T-cell (primary cell): ENCODE data around the gene GOLGA6C. TPM values are rescaled to one million over a fixed set of nuclear protein-coding genes. Genes with fewer than 3 reads are reported as not detected.
"Not testable (repeated sequence)": the region's sequence is repeated elsewhere in the genome, so short reads cannot be mapped to it uniquely, and the experiment has no call there.

ENCODE experiments used
- ATAC-seq, 4 experiments: fragments of 200-7000 bp in 3 of 4; fragments of 150-1000 bp in 1 of 4; cut with Tn5 transposase; replicated peaks in 1 of 4; 1 replicate in 3 of 4; 2 replicates in 1 of 4; pipeline ENCODE4 v1.10.0; 2021; ENCODE audit warnings: moderate library complexity in 3 of 4, mild to moderate bottlenecking in 2 of 4, moderate number of reproducible peaks in 1 of 4
- CTCF ChIA-PET, 2 donors: fragments of 300-600 bp; sonication (Branson Sonifier 250); formaldehyde crosslinking; loops; one replicate each; lab custom pipeline; 2022; ENCODE audit warnings: antibody characterized with exemption in 2 of 2; lab: Charles Lee
- POLR2A ChIA-PET, 2 donors: fragments of 300-600 bp; sonication (Branson Sonifier 250); formaldehyde crosslinking; loops; one replicate each; lab custom pipeline; 2022; ENCODE audit warnings: antibody characterized with exemption in 2 of 2; lab: Charles Lee
- DNase-seq, 35 experiments: peaks; one replicate each; pipeline versions ENCODE4 v3.0.0 to v3.0.0-alpha.2; 2013 to 2023
- H3K27ac ChIP-seq: one replicate; pipeline ENCODE4 v1.5.1; 2013; ENCODE audit warnings: low read length
- H3K27me3 ChIP-seq, 2 experiments: replicated peaks in 1 of 2; 1 replicate in 1 of 2; 2 replicates in 1 of 2; pipeline versions ENCODE4 v1.6.1 to v1.7.0; 2013; ENCODE audit warnings: low read length in 1 of 2, mixed read lengths in 1 of 2; ENCODE audit not compliant: control insufficient read depth in 2 of 2, insufficient read depth in 2 of 2; ENCODE audit errors: extremely low read depth in 1 of 2
- H3K36me3 ChIP-seq, 2 donors: 1 replicate in 1 of 2; 2 replicates in 1 of 2; pipeline versions ENCODE4 v1.6.1 to v1.7.0; 2013; ENCODE audit warnings: low read length in 1 of 2; ENCODE audit not compliant: control insufficient read depth in 2 of 2, insufficient read depth in 1 of 2; ENCODE audit errors: extremely low read depth in 1 of 2
- H3K4me1 ChIP-seq, 2 experiments: 1 replicate in 1 of 2; 2 replicates in 1 of 2; pipeline versions ENCODE4 v1.6.1 to v1.7.0; 2013; ENCODE audit warnings: low read length in 2 of 2, mixed read lengths in 1 of 2; ENCODE audit not compliant: insufficient read depth in 2 of 2, control insufficient read depth in 1 of 2; ENCODE audit errors: extremely low read depth in 1 of 2
- H3K4me3 ChIP-seq, 2 donors: 1 replicate in 1 of 2; 2 replicates in 1 of 2; pipeline versions ENCODE4 v1.5.1 to v1.7.0; 2013; ENCODE audit warnings: mild to moderate bottlenecking in 2 of 2, low read length in 1 of 2, moderate library complexity in 1 of 2; ENCODE audit not compliant: control insufficient read depth in 1 of 2; ENCODE audit errors: extremely low read depth in 1 of 2
- H3K9me3 ChIP-seq: 2 replicates; pipeline ENCODE4 v1.7.0; 2013
- H3K27ac Mint-ChIP-seq, 2 donors: one replicate each; pipeline ENCODE4 v1.8.0; 2020 to 2021; ENCODE audit warnings: mild to moderate bottlenecking in 2 of 2, mixed read lengths in 2 of 2
- H3K27me3 Mint-ChIP-seq, 2 donors: one replicate each; pipeline ENCODE4 v1.8.0; 2021 to 2022; ENCODE audit warnings: mixed read lengths in 2 of 2
- H3K36me3 Mint-ChIP-seq: one replicate; pipeline ENCODE4 v1.8.0; 2021; ENCODE audit warnings: mixed read lengths
- H3K4me1 Mint-ChIP-seq, 3 donors: one replicate each; pipeline ENCODE4 v1.8.0; 2020 to 2022; ENCODE audit warnings: mixed read lengths in 3 of 3, mild to moderate bottlenecking in 1 of 3
- H3K4me3 Mint-ChIP-seq, 3 donors: one replicate each; pipeline ENCODE4 v1.8.0; 2020 to 2022; ENCODE audit warnings: mild to moderate bottlenecking in 3 of 3, mixed read lengths in 3 of 3, moderate library complexity in 3 of 3
- H3K9me3 Mint-ChIP-seq, 3 donors: one replicate each; pipeline ENCODE4 v1.8.0; 2020 to 2022; ENCODE audit warnings: mixed read lengths in 3 of 3
- WGBS: methylation state at CpG from one replicate; pipeline ENCODE4 v1.1.5; 2013; ENCODE audit warnings: missing lambda C conversion rate; ENCODE audit not compliant: insufficient coverage; 5-methylcytosine and 5-hydroxymethylcytosine counted together
- total RNA-seq, 35 experiments: library from RNA in 6 of 35; stranded (reverse) in 6 of 35; fragments of 120-200 nt in 1 of 35; gene quantifications; one replicate each; pipeline versions ENCODE4 v1.2.1 to v1.2.4 and lab custom pipeline; 2013 to 2026

Gene GOLGA6C
- total RNA-seq, 5 donors from 2014 or later (not counting 1 experiment from before 2014, with no cell fraction given), result not detected

DNA sequence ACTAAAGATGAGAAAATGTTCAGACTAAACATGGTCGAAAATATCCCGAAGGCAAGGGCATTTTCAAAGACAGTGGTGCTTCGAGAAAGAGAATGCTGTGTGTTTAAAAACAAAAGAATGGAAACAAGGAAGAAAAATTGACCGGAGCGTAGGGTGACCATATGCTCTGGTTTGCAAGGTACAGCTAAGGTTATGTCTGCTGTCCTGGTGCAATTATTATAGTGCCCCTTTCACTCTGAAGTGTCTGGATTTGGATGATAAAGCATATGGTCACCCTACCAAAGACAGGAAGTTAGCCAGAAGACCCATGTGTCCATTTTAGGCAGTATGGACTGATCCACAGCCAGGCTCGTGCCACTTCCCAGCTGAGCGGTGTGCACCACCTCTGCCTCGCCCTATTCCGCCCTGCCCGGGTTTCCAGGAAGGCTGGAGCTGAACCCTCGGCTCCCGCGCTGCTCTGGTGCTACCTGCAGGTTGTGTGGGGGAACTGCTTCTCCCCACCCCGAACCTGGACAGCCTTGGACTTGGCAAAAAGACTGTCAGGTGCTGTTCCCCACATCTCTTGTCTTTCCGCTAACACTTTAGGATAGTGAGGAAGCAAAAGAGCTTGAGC is 49.8 kb downstream of the GOLGA6C start:
- H3K36me3 Mint-ChIP-seq, result no peaks in the 10 kb centered on the region

DNA sequence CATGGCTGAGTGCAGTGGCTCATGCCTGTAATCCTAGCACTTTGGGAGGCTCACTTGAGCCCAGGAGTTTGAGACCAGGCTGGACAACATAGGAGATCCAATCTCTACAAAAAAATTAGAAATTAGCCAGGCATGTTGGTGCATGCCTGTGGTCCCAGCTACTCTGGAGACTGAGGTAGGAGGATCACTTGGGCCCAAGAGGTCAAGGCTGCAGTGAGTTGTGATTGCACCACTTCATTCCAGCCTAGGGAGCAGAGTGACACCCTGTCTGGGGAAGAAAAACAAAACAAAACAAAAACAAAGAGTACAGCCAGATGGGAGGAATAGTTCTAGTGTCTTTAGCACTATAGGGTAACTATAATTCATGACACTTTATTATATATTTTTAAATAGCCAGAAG is 51.6 kb downstream of the GOLGA6C start:
- no peak for DNase-seq
- Histone ChIP-seq H3K36me3 (no peaks in the 10 kb centered on the region), H3K4me1 (peaks cover 0 to 6% of the 10 kb centered on the region in 2 experiments), H3K27ac (no peak overlapping the region), H3K9me3 (no peaks in the 10 kb centered on the region), H3K4me3 (no peak overlapping the region), H3K27me3 (peaks cover 0 to 21% of the 10 kb centered on the region in 2 experiments)
- ATAC-seq, result no peak
- POLR2A ChIA-PET, result no interaction called here
- H3K4me3 Mint-ChIP-seq, result no peak overlapping the region
- no peaks in the 10 kb centered on the region for H3K9me3 Mint-ChIP-seq
- peaks cover 0 to 2% (median 0%) of the 10 kb centered on the region in 3 donors for H3K4me1 Mint-ChIP-seq
- CTCF ChIA-PET, result no interaction called here
- no peak overlapping the region for H3K27ac Mint-ChIP-seq
- H3K36me3 Mint-ChIP-seq, result no peaks in the 10 kb centered on the region
- H3K27me3 Mint-ChIP-seq, result peaks cover 34 to 37% of the 10 kb centered on the region in 2 donors

More for the DNA sequence above, 49.8 kb downstream of the GOLGA6C start:
- no peaks in the 10 kb centered on the region for H3K9me3 ChIP-seq
- no peak overlapping the region for H3K27ac ChIP-seq
- peaks cover 44 to 45% of the 10 kb centered on the region in 2 donors for H3K27me3 Mint-ChIP-seq
- 43% methylated on average over 13 of the region's 15 CpGs for WGBS
- DNase-seq (peak in 3 of 35 experiments; percentile 4 to 15 (median 9)), ATAC-seq (no peak)
- H3K9me3 Mint-ChIP-seq, result no peaks in the 10 kb centered on the region
- peaks cover 0 to 2% (median 0%) of the 10 kb centered on the region in 3 donors for H3K4me1 Mint-ChIP-seq
- POLR2A ChIA-PET, result no interaction called here
- H3K4me1 ChIP-seq, result peaks cover 0 to 5% of the 10 kb centered on the region in 2 experiments
- no peak overlapping the region for H3K4me3 Mint-ChIP-seq
- no peak overlapping the region for H3K27ac Mint-ChIP-seq
- H3K4me3 ChIP-seq, result no peak overlapping the region
- CTCF ChIA-PET, result interaction anchor here in 1 of 2 donors (0.5 to 0.6 kb wide), 2 partner anchors 27 to 149 kb away, joined by 3 read pairs; no protein-coding TSS in a partner anchor
- H3K36me3 ChIP-seq, result no peaks in the 10 kb centered on the region
- H3K27me3 ChIP-seq, result peaks cover 0 to 21% of the 10 kb centered on the region in 2 experiments

DNA sequence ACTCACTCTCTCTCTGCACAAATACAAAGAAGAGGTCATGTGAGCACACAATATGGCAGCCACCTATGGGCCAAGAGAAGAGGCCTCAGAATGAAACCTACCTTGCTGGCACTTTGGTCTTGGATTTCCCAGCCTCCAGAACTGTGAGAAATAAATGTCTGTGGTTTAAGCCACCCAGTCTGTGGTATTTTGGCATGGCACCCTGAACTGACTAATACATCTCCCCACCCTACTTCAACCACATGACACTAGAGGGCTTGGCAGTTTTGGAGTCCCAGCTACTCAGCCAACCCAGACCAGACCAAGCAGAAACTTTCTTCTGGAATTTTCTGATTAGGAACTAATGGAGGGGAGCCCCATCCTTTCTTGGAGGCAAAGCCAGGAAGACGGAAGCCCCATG is 54.4 kb downstream of the GOLGA6C start:
- POLR2A ChIA-PET, result not testable (repeated sequence)

DNA sequence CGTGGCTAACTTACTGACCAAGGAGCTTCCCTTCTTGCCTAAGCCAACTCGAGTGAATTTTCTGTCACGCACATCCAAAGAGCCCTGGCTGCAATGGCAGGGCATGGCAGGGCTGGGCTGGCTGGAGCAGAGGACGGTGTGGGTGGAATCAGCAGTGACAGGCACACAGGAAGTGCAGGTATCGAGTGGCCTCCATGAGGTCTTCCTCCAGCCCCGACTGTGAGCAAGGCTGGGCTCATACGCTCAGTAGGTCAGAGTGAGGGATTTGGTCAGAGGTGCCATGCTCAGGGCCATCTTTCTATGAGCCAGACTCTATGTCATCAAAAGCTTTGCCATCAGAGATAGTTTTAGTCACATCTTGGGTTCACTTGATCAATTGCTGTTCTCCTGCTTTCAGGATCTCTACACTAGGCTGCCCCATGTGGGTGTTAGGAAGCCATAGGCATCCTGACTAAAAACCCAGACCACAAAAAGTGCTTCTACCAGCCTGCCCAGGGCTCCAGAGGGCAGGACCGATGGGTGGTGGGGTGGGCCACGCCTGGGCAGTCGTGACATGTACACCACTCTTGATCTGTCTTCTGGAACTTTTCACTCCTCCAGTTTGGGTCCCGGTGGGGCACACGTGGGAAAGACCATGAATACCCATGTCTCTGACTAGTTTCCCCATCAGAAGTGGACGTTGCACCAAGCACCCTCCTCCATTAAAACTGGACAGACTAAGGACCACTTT is 55.1 kb downstream of the GOLGA6C start:
- no peak overlapping the region for H3K4me3 ChIP-seq
- Mint-ChIP-seq H3K9me3 (no peaks in the 10 kb centered on the region), H3K27ac (no peak overlapping the region), H3K4me1 (peaks cover 0 to 2% (median 0%) of the 10 kb centered on the region in 3 donors), H3K4me3 (no peak overlapping the region), H3K27me3 (peaks cover 11% of the 10 kb centered on the region in 2 donors), H3K36me3 (no peaks in the 10 kb centered on the region)
- no peaks in the 10 kb centered on the region for H3K9me3 ChIP-seq
- no peak for ATAC-seq
- H3K27ac ChIP-seq, result no peak overlapping the region
- ChIA-PET POLR2A (no interaction called here), CTCF (no interaction called here)
- H3K36me3 ChIP-seq, result no peaks in the 10 kb centered on the region
- 85% methylated on average over 10 of the region's 13 CpGs for WGBS
- H3K4me1 ChIP-seq, result peaks cover 0 to 6% of the 10 kb centered on the region in 2 experiments
- H3K27me3 ChIP-seq, result peaks cover 0 to 5% of the 10 kb centered on the region in 2 experiments
- DNase-seq, result no peak

More for the DNA sequence above, 54.4 kb downstream of the GOLGA6C start:
- H3K27me3 Mint-ChIP-seq, result peaks cover 16% of the 10 kb centered on the region in 2 donors
- H3K4me1 ChIP-seq, H3K9me3 ChIP-seq, H3K27ac ChIP-seq, H3K27ac Mint-ChIP-seq, H3K4me3 Mint-ChIP-seq, H3K36me3 Mint-ChIP-seq, H3K9me3 Mint-ChIP-seq, CTCF ChIA-PET, H3K4me3 ChIP-seq, H3K27me3 ChIP-seq, DNase-seq, ATAC-seq, H3K36me3 ChIP-seq, H3K4me1 Mint-ChIP-seq: not testable (repeated sequence)
- WGBS, result 91% methylated on average over 1 of the region's 1 CpG

DNA sequence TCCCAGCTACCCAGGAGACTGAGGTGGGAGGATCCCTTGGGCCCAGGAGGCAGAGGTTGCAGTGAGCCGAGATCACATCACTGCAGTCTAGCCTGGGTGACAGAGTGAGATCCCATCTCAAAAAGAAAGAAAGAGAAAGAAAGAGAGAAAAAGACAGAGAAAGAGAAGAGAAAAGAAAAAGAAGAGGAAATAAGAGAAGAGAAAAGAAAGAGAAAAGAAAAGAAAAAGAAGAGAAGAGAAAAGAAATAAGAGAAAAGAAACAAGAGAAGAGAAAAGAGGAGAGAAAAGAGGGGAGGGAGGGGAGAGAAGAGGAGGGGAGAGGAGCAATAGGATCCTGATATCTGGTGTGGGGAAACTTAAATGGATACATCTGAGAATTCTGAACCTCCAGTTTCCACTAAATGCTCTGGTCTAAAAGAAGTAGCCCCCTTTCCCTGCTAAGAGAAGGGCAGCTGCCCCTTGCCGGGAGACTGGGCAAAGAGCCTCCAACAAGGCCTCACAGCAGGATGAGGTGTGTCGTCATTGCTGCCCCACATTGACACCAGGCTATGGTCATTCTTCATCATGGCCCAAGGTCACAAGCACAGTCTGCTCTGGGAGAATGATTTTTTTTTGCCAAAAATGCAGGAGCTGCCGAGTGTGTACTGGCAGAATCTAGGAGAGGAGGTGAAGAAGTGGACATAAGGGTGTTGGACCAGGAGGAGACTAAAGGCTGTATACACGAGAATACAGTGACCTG is 56.6 kb downstream of the GOLGA6C start:
- Mint-ChIP-seq H3K9me3 (no peaks in the 10 kb centered on the region), H3K36me3 (no peaks in the 10 kb centered on the region), H3K27ac (no peak overlapping the region), H3K4me3 (no peak overlapping the region), H3K27me3 (peaks cover under 1 to 4% of the 10 kb centered on the region in 2 donors), H3K4me1 (peaks cover 0 to 2% (median 0%) of the 10 kb centered on the region in 3 donors)
- POLR2A ChIA-PET, result no interaction called here
- CTCF ChIA-PET, result no interaction called here
- no peak overlapping the region for H3K27ac ChIP-seq
- no peak overlapping the region for H3K4me3 ChIP-seq
- no peaks in the 10 kb centered on the region for H3K27me3 ChIP-seq
- no peaks in the 10 kb centered on the region for H3K36me3 ChIP-seq
- no peak for ATAC-seq
- no peak for DNase-seq
- WGBS, result 76% methylated on average over 5 of the region's 5 CpGs
- peaks cover 0 to 6% of the 10 kb centered on the region in 2 experiments for H3K4me1 ChIP-seq
- H3K9me3 ChIP-seq, result no peaks in the 10 kb centered on the region

DNA sequence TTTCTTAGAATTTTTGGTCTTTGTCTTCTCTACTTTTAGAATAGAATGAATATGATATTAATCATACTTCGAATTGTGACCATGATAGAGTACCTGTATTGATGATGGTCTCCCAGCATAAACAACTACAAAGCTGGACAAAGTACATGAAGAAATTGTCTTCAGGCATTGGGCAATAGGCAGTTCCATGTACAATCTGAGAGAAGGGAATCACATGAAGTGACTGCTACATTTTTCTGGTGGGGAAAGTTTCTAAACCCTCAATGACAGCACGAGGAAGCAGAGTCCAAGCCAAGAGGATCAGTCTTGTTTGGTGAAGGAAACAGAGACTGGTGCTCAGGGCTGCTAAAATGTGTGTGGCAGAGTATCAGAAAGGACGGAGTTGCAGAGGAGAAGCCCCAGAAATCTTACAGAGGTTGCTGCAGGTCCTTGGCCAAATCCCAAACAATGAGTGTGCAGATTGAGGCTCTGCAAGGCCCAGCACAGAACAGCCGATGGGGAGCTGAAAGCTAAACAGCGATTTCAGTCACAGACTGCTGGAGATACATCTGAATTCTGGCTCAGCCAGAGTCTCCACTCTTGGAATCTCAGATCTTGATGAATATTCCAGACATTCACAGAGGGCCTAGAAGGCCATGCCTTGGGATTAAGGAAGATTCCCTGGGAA is 61.2 kb downstream of the GOLGA6C start:
- H3K36me3 ChIP-seq, H3K4me1 ChIP-seq, H3K27me3 ChIP-seq, H3K9me3 ChIP-seq, POLR2A ChIA-PET, H3K4me3 ChIP-seq, H3K27ac Mint-ChIP-seq, H3K36me3 Mint-ChIP-seq, H3K27me3 Mint-ChIP-seq, H3K9me3 Mint-ChIP-seq, ATAC-seq, CTCF ChIA-PET, H3K4me1 Mint-ChIP-seq, DNase-seq, H3K27ac ChIP-seq, H3K4me3 Mint-ChIP-seq: not testable (repeated sequence)
- 100% methylated on average over 2 of the region's 5 CpGs for WGBS
